A549 (cell line): ENCODE results near the gene STAMBPL1. TPM values are rescaled to one million over a fixed set of nuclear protein-coding genes. Genes with fewer than 3 reads are reported as not detected.
A peak's percentile ranks its signal among the peaks of the same experiment; 100 is the strongest.

Experiments
- ATAC-seq, 2 experiments: fragments of 200-7000 bp in 1 of 2; fragments of >200 bp in 1 of 2; cut with Nextera tagmentation in 1 of 2; cut with Tn5 transposase in 1 of 2; 3 replicates each; pipeline versions ENCODE4 v1.8.0 to v1.9.1; 2018 to 2020; ENCODE audit warnings: mild to moderate bottlenecking in 1 of 2, moderate library complexity in 1 of 2
- CTCF ChIA-PET: fragments of 300-600 bp; sonication (Branson Sonifier 250); formaldehyde crosslinking; extraction: SDS; loops from one replicate; lab custom pipeline; 2021; ENCODE audit warnings: antibody characterized with exemption, inconsistent platforms; lab: Yijun Ruan, JAX
- POLR2A ChIA-PET: fragments of 350-600 bp; formaldehyde crosslinking; extraction: SDS; loops from one replicate; lab custom pipeline; 2021; ENCODE audit warnings: antibody characterized with exemption, inconsistent platforms; lab: Yijun Ruan, JAX
- DNase-seq, 2 experiments: peaks; one replicate each; pipeline versions ENCODE4 v3.0.0 to v3.0.0-alpha.2; 2011 to 2016; ENCODE audit warnings: low read depth in 1 of 2, low spot score in 1 of 2
- FAIRE-seq: peaks from 2 replicates; lab custom pipeline; 2011; peaks lifted over from hg19 to GRCh38; lab: Jason Lieb, UNC
- H3K27ac ChIP-seq, 2 experiments: fragments of >200 bp; sonication (Bioruptor Twin); formaldehyde crosslinking; 3 replicates each; pipeline ENCODE4 v1.5.1; 2016 to 2017
- H3K4me1 ChIP-seq: fragments of >200 bp; sonication (Bioruptor Twin); formaldehyde crosslinking; 3 replicates; pipeline ENCODE4 v1.6.1; 2016
- H3K4me2 ChIP-seq: fragments of >200 bp; sonication (Bioruptor Twin); formaldehyde crosslinking; 3 replicates; pipeline ENCODE4 v1.6.1; 2016
- H3K4me3 ChIP-seq: fragments of >200 bp; sonication (Bioruptor Twin); formaldehyde crosslinking; 3 replicates; pipeline ENCODE4 v1.5.1; 2016
- H3K9me3 ChIP-seq: fragments of >200 bp; sonication (Bioruptor Twin); formaldehyde crosslinking; 3 replicates; pipeline ENCODE4 v1.6.1; 2016
- BHLHE40 ChIP-seq: IDR thresholded peaks from 2 replicates; pipeline ENCODE4 v1.6.1; 2012; ENCODE audit warnings: low read depth, low read length, inconsistent platforms
- CBX2 ChIP-seq: fragments of 200-600 bp; sonication (generic); IDR thresholded peaks from 2 replicates; pipeline ENCODE4 v1.6.1; 2016; ENCODE audit warnings: low read depth, mild to moderate bottlenecking, borderline replicate concordance
- CEBPB ChIP-seq, 2 experiments: fragments of >200 bp in 1 of 2; sonication (Bioruptor Twin) in 1 of 2; formaldehyde crosslinking in 1 of 2; IDR thresholded peaks; 2 replicates each; pipeline ENCODE4 v1.6.1; 2012 to 2016
- CTCF ChIP-seq: fragments of >200 bp; sonication (Bioruptor Twin); formaldehyde crosslinking; IDR thresholded peaks from 3 replicates; pipeline ENCODE4 v1.5.1; 2016
- E2F6 ChIP-seq: IDR thresholded peaks from 2 replicates; pipeline ENCODE4 v1.6.1; 2012; ENCODE audit warnings: low read depth, borderline replicate concordance
- EHF ChIP-seq: fragments of 250-450 bp; sonication (Bioruptor Pico); IDR thresholded peaks from 2 replicates; pipeline ENCODE4 v1.5.0; 2020; ENCODE audit warnings: mild to moderate bottlenecking
- ELK1 ChIP-seq: fragments of 150-350 bp; IDR thresholded peaks from 2 replicates; pipeline ENCODE4 v1.6.1; 2014; ENCODE audit warnings: low read depth, mild to moderate bottlenecking, low read length
- EP300 ChIP-seq, 2 experiments: fragments of >200 bp; sonication (Bioruptor Twin); formaldehyde crosslinking; IDR thresholded peaks; 2 replicates in 1 of 2; 3 replicates in 1 of 2; pipeline ENCODE4 v1.6.1; 2016 to 2017
- ESRRA ChIP-seq: fragments of 150-350 bp; IDR thresholded peaks from 2 replicates; pipeline ENCODE4 v1.6.1; 2014; ENCODE audit warnings: mild to moderate bottlenecking, low read length, borderline replicate concordance
- HDAC2 ChIP-seq: fragments of 200-600 bp; sonication (generic); IDR thresholded peaks from 2 replicates; pipeline ENCODE4 v1.6.1; 2016
- HMGXB4 ChIP-seq: fragments of 250-450 bp; sonication (Bioruptor Pico); IDR thresholded peaks from 2 replicates; pipeline ENCODE4 v1.5.0; 2021; ENCODE audit warnings: mild to moderate bottlenecking, moderate library complexity, borderline replicate concordance
- HOXA7 ChIP-seq: fragments of 250-450 bp; sonication (Bioruptor Pico); IDR thresholded peaks from 2 replicates; pipeline ENCODE4 v1.5.0; 2020; ENCODE audit warnings: mild to moderate bottlenecking, moderate library complexity
- HOXB13 ChIP-seq: fragments of 250-450 bp; sonication (Bioruptor Pico); IDR thresholded peaks from 2 replicates; pipeline ENCODE4 v1.5.0; 2020; ENCODE audit warnings: low read depth, mild to moderate bottlenecking, moderate library complexity
- KDM1A ChIP-seq: fragments of 200-600 bp; sonication (generic); IDR thresholded peaks from 2 replicates; pipeline ENCODE4 v1.6.1; 2016; ENCODE audit warnings: low read depth, mild to moderate bottlenecking
- PBX3 ChIP-seq: IDR thresholded peaks from 2 replicates; pipeline ENCODE4 v1.6.1; 2012
- PHF8 ChIP-seq: fragments of 200-600 bp; sonication (generic); IDR thresholded peaks from 2 replicates; pipeline ENCODE4 v1.6.1; 2016; ENCODE audit warnings: low read depth, mild to moderate bottlenecking, antibody characterized with exemption, moderate library complexity, borderline replicate concordance
- RFX5 ChIP-seq: fragments of 450-650 bp; IDR thresholded peaks from 2 replicates; pipeline ENCODE4 v1.7.1; 2014; ENCODE audit warnings: antibody characterized with exemption, mild to moderate bottlenecking, moderate library complexity
- RNF2 ChIP-seq: fragments of 200-600 bp; sonication (generic); IDR thresholded peaks from 2 replicates; pipeline ENCODE4 v1.6.1; 2016; ENCODE audit warnings: low read depth, mild to moderate bottlenecking, antibody characterized with exemption, moderate library complexity, borderline replicate concordance
- TFCP2L1 ChIP-seq: fragments of 250-450 bp; sonication (Bioruptor Pico); IDR thresholded peaks from 2 replicates; pipeline ENCODE4 v1.5.0; 2021; ENCODE audit warnings: mild to moderate bottlenecking
- USF2 ChIP-seq: fragments of 450-650 bp; IDR thresholded peaks from 2 replicates; pipeline ENCODE4 v1.6.1; 2014; ENCODE audit warnings: antibody characterized with exemption
- ZFP36 ChIP-seq: fragments of 450-650 bp; IDR thresholded peaks from 2 replicates; pipeline ENCODE4 v1.6.1; 2014; ENCODE audit warnings: borderline replicate concordance; ENCODE audit not compliant: partially characterized antibody
- WGBS: methylation state at CpG from one replicate; pipeline ENCODE4 v1.1.6; 2017; ENCODE audit errors: missing lambda C conversion rate; 5-methylcytosine and 5-hydroxymethylcytosine counted together
- polyA plus RNA-seq, 4 experiments: library from polyadenylated mRNA; depleted of rRNA in 3 of 4; stranded (reverse); fragments of >200 nt; fragmentation: RNase III in 1 of 4; extraction: RNeasy Plus Mini Kit Qiagen cat#74134 plus additional on column Dnase treatment in 1 of 4; gene quantifications; 2 replicates in 3 of 4; 3 replicates in 1 of 4; pipeline ENCODE4 v1.2.3, GENCODE V29; 2011 to 2017

STAMBPL1 gene
- polyA plus RNA-seq, 2 of the 4 experiments (the other 2 are of a cell fraction) = 29.0 to 32.1 TPM

GRCh38 chr10:88833156-88833555 is 46.9 kb upstream of the STAMBPL1 start (continued):
- TF ChIP-seq HOXA7 = no peak
- no peak for TF ChIP-seq CBX2

GRCh38 chr10:88833723-88834122 is 46.3 kb upstream of the STAMBPL1 start:
- CTCF ChIA-PET = interaction anchor here (1.0 to 18.3 kb wide), 12 partner anchors 12 to 384 kb away, joined by 3 to 397 read pairs (median 42); partner anchors contain the start of gene STAMBPL1
- 36% methylated on average over 2 of the region's 2 CpGs for WGBS

GRCh38 chr10:88835096-88835909 is 44.7 kb upstream of the STAMBPL1 start:
- DNase-seq = peak; percentile 62 to 87
- 18% methylated on average over 10 of the region's 10 CpGs for WGBS
- Histone ChIP-seq H3K9me3 (no peaks in the 10 kb centered on the region), H3K4me3 (no peak overlapping the region), H3K4me1 (peaks cover 13% of the 10 kb centered on the region), H3K27ac (peak overlapping the region in 1 of 2 experiments; percentile 25; a peak in 1 of 6 replicates), H3K4me2 (0 out of 3 replicates have a peak overlapping the region, but pooled peaks have one; percentile 5)
- FAIRE-seq = no peak
- peak; percentile 98 to 99 for ATAC-seq
- POLR2A ChIA-PET = interaction anchor here (1.1 to 1.9 kb wide), 2 partner anchors 45 to 97 kb away, joined by 5 read pairs; partner anchors contain the start of gene STAMBPL1
- CTCF ChIA-PET = interaction anchor here (0.6 to 18.3 kb wide), 80 partner anchors 10 to 891 kb away, joined by 3 to 397 read pairs (median 5); partner anchors contain the start of genes ANKRD22, CH25H, FAS and RNLS
- TF ChIP-seq HOXB13 = no peak
- no peak for TF ChIP-seq PBX3
- no peak for TF ChIP-seq ZFP36
- TF ChIP-seq CTCF = peak; percentile 96
- TF ChIP-seq TFCP2L1 (CRISPR knock-in tag) = no peak
- no peak for TF ChIP-seq PHF8
- TF ChIP-seq EHF = no peak
- TF ChIP-seq RFX5 = no peak
- TF ChIP-seq RNF2 = no peak
- TF ChIP-seq EP300 (IDR thresholded peaks at IDR 0.05) = no peak
- no peak for TF ChIP-seq CEBPB (IDR thresholded peaks at IDR 0.05)

More at GRCh38 chr10:88833723-88834122, 46.3 kb upstream of the STAMBPL1 start:
- H3K4me2 ChIP-seq = no peak overlapping the region
- FAIRE-seq (no peak), ATAC-seq (no peak), DNase-seq (no peak)
- no peak overlapping the region for H3K27ac ChIP-seq
- H3K9me3 ChIP-seq = no peaks in the 10 kb centered on the region
- H3K4me1 ChIP-seq = peaks cover 4% of the 10 kb centered on the region; the same call in 1 of the 3 replicates
- POLR2A ChIA-PET = no interaction called here
- no peak overlapping the region for H3K4me3 ChIP-seq
- no peak for TF ChIP-seq ESRRA
- no peak for TF ChIP-seq E2F6
- no peak for TF ChIP-seq RFX5
- TF ChIP-seq CBX2 = no peak
- TF ChIP-seq USF2 = no peak
- no peak for TF ChIP-seq EHF
- no peak for TF ChIP-seq ELK1
- no peak for TF ChIP-seq HMGXB4 (CRISPR knock-in tag)
- no peak for TF ChIP-seq HDAC2
- TF ChIP-seq BHLHE40 = no peak
- no peak for TF ChIP-seq KDM1A
